Stimulated activated CD4-positive, alpha-beta T cell treated with anti-CD3 and anti-CD28 coated beads, TNF-alpha, amount 100 ng/mL, for 1 hour (primary cell): ENCODE data around the gene ARFIP1.
"Not testable (repeated sequence)": the region's sequence is repeated elsewhere in the genome, so short reads cannot be mapped to it uniquely, and the experiment has no call there.

Source experiments
- DNase-seq, 3 donors: peaks; one replicate each; pipeline ENCODE4 v3.0.0-alpha.2; 2020; ENCODE audit warnings: low read depth in 3 of 3, low spot score in 1 of 3

The ARFIP1 gene

GRCh38 chr4:152836936-152837335 is 57.2 kb downstream of the ARFIP1 start:
- DNase-seq = no peak

- not testable (repeated sequence) for DNase-seq
Observed at GRCh38 chr4:152839729-152840128, 60.0 kb downstream of the ARFIP1 start.

GRCh38 chr4:152843481-152844090 is 63.8 kb downstream of the ARFIP1 start:
- DNase-seq = no peak

- DNase-seq = no peak
Observed at GRCh38 chr4:152847376-152847775, 67.6 kb downstream of the ARFIP1 start.

GRCh38 chr4:152848508-152848907 is 68.8 kb downstream of the ARFIP1 start:
- DNase-seq = no peak

GRCh38 chr4:152849350-152849749 is 69.6 kb downstream of the ARFIP1 start:
- DNase-seq = no peak

GRCh38 chr4:152850377-152850776 is 70.6 kb downstream of the ARFIP1 start:
- DNase-seq = no peak

GRCh38 chr4:152851226-152851625 is 71.5 kb downstream of the ARFIP1 start:
- DNase-seq = no peak

- DNase-seq = no peak
Observed at GRCh38 chr4:152853293-152853692, 73.5 kb downstream of the ARFIP1 start.

- DNase-seq = not testable (repeated sequence)
Observed at GRCh38 chr4:152854016-152854415, 74.3 kb downstream of the ARFIP1 start.

- DNase-seq = no peak
Observed at GRCh38 chr4:152856960-152857359, 77.2 kb downstream of the ARFIP1 start.

GRCh38 chr4:152858934-152859333 is 79.2 kb downstream of the ARFIP1 start:
- no peak for DNase-seq

GRCh38 chr4:152860046-152860445 is 80.3 kb downstream of the ARFIP1 start:
- DNase-seq = no peak

- no peak for DNase-seq
Observed at GRCh38 chr4:152862608-152863007, 82.9 kb downstream of the ARFIP1 start.

GRCh38 chr4:152864361-152864760 is 84.6 kb downstream of the ARFIP1 start:
- no peak for DNase-seq

- DNase-seq = not testable (repeated sequence)
Observed at GRCh38 chr4:152866432-152866993, 86.8 kb downstream of the ARFIP1 start.

- no peak for DNase-seq
Observed at GRCh38 chr4:152870606-152871005, 90.9 kb downstream of the ARFIP1 start.

GRCh38 chr4:152875261-152875660 is 95.5 kb downstream of the ARFIP1 start:
- DNase-seq = no peak

GRCh38 chr4:152877868-152878267 is 98.1 kb downstream of the ARFIP1 start:
- no peak for DNase-seq

- DNase-seq = no peak
Observed at GRCh38 chr4:152880263-152880662, 100.5 kb downstream of the ARFIP1 start.

- DNase-seq = no peak
Observed at GRCh38 chr4:152881974-152882373, 102.2 kb downstream of the ARFIP1 start.

- no peak for DNase-seq
Observed at GRCh38 chr4:152885185-152885584, 105.4 kb downstream of the ARFIP1 start.

- no peak for DNase-seq
Observed at GRCh38 chr4:152886201-152886600, 106.4 kb downstream of the ARFIP1 start.
